HG03342 (cell line): Measurements from ENCODE around the gene KRT81.
"Not testable (repeated sequence)": the region's sequence is repeated elsewhere in the genome, so short reads cannot be mapped to it uniquely, and the experiment has no call there.

ENCODE experiments used
- ATAC-seq: cut with Tn5 transposase; IDR thresholded peaks from one replicate; pipeline ENCODE4 v1.9.1; 2021; ENCODE audit warnings: mild to moderate bottlenecking, moderate library complexity; ENCODE audit not compliant: unreplicated experiment

Gene KRT81

GRCh38 chr12:52244615-52244994 is 46.7 kb downstream of the KRT81 start:
- ATAC-seq = peak; percentile 7

- ATAC-seq = peak; percentile 86
Observed at GRCh38 chr12:52243856-52244614, 47.3 kb downstream of the KRT81 start.

- no peak for ATAC-seq
Observed at GRCh38 chr12:52243259-52243855, 48.0 kb downstream of the KRT81 start.

- no peak for ATAC-seq
Observed at GRCh38 chr12:52242442-52243258, 48.7 kb downstream of the KRT81 start.

GRCh38 chr12:52241205-52241842 is 50.0 kb downstream of the KRT81 start:
- ATAC-seq = no peak

GRCh38 chr12:52240247-52240646 is 51.1 kb downstream of the KRT81 start:
- ATAC-seq = not testable (repeated sequence)

- no peak for ATAC-seq
Observed at GRCh38 chr12:52239767-52240166, 51.6 kb downstream of the KRT81 start.

- ATAC-seq = no peak
Observed at GRCh38 chr12:52238916-52239646, 52.3 kb downstream of the KRT81 start.

- ATAC-seq = no peak
Observed at GRCh38 chr12:52238207-52238840, 53.0 kb downstream of the KRT81 start.

GRCh38 chr12:52236386-52237050 is 54.8 kb downstream of the KRT81 start:
- no peak for ATAC-seq
